GM11168 (cell line): Measurements from ENCODE around the gene VAT1L.

Source experiments
- in situ Hi-C: fragments of 300-500 bp; cut with MboI; formaldehyde crosslinking; loops from one replicate; pipeline ENCODE4 v1.12.0; 2022; ENCODE audit warnings: low sequenced_read_pairs; ENCODE audit not compliant: unreplicated experiment

Gene VAT1L

GRCh38 chr16:77780378-77780837, 8.0 kb upstream of the VAT1L start:
- in situ Hi-C loops, result no loop called here

GRCh38 chr16:77781091-77781490, 7.3 kb upstream of the VAT1L start:
- in situ Hi-C loops, result no loop called here

- in situ Hi-C loops, result no loop called here
Measured at GRCh38 chr16:77782694-77783093, 5.7 kb upstream of the VAT1L start.

GRCh38 chr16:77784441-77785372, 3.7 kb upstream of the VAT1L start:
- in situ Hi-C loops, result no loop called here

GRCh38 chr16:77785373-77785764, 3.0 kb upstream of the VAT1L start:
- in situ Hi-C loops, result no loop called here

GRCh38 chr16:77786186-77786847, 2.0 kb upstream of the VAT1L start:
- in situ Hi-C loops, result no loop called here

- in situ Hi-C loops, result no loop called here
Measured at GRCh38 chr16:77787452-77787851, 912 bp upstream of the VAT1L start.

GRCh38 chr16:77789085-77790008, 983 bp downstream of the VAT1L start:
- in situ Hi-C loops, result no loop called here

GRCh38 chr16:77790009-77790372, 1.6 kb downstream of the VAT1L start:
- in situ Hi-C loops, result no loop called here

GRCh38 chr16:77790912-77791311, 2.5 kb downstream of the VAT1L start:
- in situ Hi-C loops, result no loop called here

- in situ Hi-C loops, result no loop called here
Measured at GRCh38 chr16:77793417-77793816, 5.1 kb downstream of the VAT1L start.

GRCh38 chr16:77794586-77794985, 6.2 kb downstream of the VAT1L start:
- in situ Hi-C loops, result no loop called here

GRCh38 chr16:77801817-77802216, 13.5 kb downstream of the VAT1L start:
- in situ Hi-C loops, result no loop called here

- in situ Hi-C loops, result no loop called here
Measured at GRCh38 chr16:77805398-77805797, 17.0 kb downstream of the VAT1L start.

GRCh38 chr16:77807021-77807420, 18.7 kb downstream of the VAT1L start:
- in situ Hi-C loops, result no loop called here

GRCh38 chr16:77812856-77813500, 24.6 kb downstream of the VAT1L start:
- in situ Hi-C loops, result no loop called here

GRCh38 chr16:77816293-77816692, 27.9 kb downstream of the VAT1L start:
- in situ Hi-C loops, result no loop called here

- in situ Hi-C loops, result no loop called here
Measured at GRCh38 chr16:77820340-77820739, 32.0 kb downstream of the VAT1L start.

GRCh38 chr16:77822661-77823060, 34.3 kb downstream of the VAT1L start:
- in situ Hi-C loops, result no loop called here

GRCh38 chr16:77823067-77823466, 34.7 kb downstream of the VAT1L start:
- in situ Hi-C loops, result no loop called here
